Activated CD4-positive, alpha-beta T cell treated with anti-CD3 and anti-CD28 coated beads for 36 hours (primary cell): Measurements from ENCODE around the gene ATP13A1. TPM values are rescaled to one million over a fixed set of nuclear protein-coding genes. Genes with fewer than 3 reads are reported as not detected.
"Not testable (repeated sequence)": the region's sequence is repeated elsewhere in the genome, so short reads cannot be mapped to it uniquely, and the experiment has no call there.

Experiments used
- ATAC-seq: fragments of 200-7000 bp; cut with Tn5 transposase; one replicate; pipeline ENCODE4 v1.10.0; 2021; ENCODE audit warnings: mild to moderate bottlenecking, moderate library complexity
- CTCF ChIA-PET: fragments of 350-600 bp; sonication (Branson Sonifier 250); formaldehyde crosslinking; loops from one replicate; lab custom pipeline; 2021; ENCODE audit warnings: antibody characterized with exemption; lab: Charles Lee
- POLR2A ChIA-PET: fragments of 350-600 bp; sonication (Branson Sonifier 250); formaldehyde crosslinking; loops from one replicate; lab custom pipeline; 2021; ENCODE audit warnings: antibody characterized with exemption, inconsistent platforms; lab: Charles Lee
- DNase-seq: peaks from one replicate; pipeline ENCODE4 v3.0.0-alpha.2; 2020
- H3K27ac Mint-ChIP-seq: one replicate; pipeline ENCODE4 v1.8.0; 2021; ENCODE audit warnings: mixed read lengths
- H3K27me3 Mint-ChIP-seq: one replicate; pipeline ENCODE4 v1.8.0; 2021; ENCODE audit warnings: mixed read lengths
- H3K36me3 Mint-ChIP-seq: one replicate; pipeline ENCODE4 v1.8.0; 2021; ENCODE audit warnings: low read depth, mixed read lengths
- H3K4me1 Mint-ChIP-seq: one replicate; pipeline ENCODE4 v1.8.0; 2021; ENCODE audit warnings: mixed read lengths
- H3K4me3 Mint-ChIP-seq: one replicate; pipeline ENCODE4 v1.8.0; 2021; ENCODE audit warnings: mild to moderate bottlenecking, moderate library complexity, mixed read lengths
- H3K9me3 Mint-ChIP-seq: one replicate; pipeline ENCODE4 v1.8.0; 2021; ENCODE audit warnings: low read depth, mixed read lengths
- intact Hi-C, 2 experiments: fragments of 100-400 bp; cut with DNase I in 1 of 2; cut with micrococcal nuclease in 1 of 2; formaldehyde crosslinking; loops; one replicate each; pipeline versions ENCODE4 v1.14.2 to v1.15.1; 2022 to 2024; cut with DNase I, micrococcal nuclease
- total RNA-seq, 2 experiments: library from RNA; stranded (reverse); gene quantifications; one replicate each; pipeline ENCODE4 v1.2.3, GENCODE V29; 2021

ATP13A1 gene
- total RNA-seq, 2 experiments from 2014 or later, result 61.8 to 71.2 TPM

DNA sequence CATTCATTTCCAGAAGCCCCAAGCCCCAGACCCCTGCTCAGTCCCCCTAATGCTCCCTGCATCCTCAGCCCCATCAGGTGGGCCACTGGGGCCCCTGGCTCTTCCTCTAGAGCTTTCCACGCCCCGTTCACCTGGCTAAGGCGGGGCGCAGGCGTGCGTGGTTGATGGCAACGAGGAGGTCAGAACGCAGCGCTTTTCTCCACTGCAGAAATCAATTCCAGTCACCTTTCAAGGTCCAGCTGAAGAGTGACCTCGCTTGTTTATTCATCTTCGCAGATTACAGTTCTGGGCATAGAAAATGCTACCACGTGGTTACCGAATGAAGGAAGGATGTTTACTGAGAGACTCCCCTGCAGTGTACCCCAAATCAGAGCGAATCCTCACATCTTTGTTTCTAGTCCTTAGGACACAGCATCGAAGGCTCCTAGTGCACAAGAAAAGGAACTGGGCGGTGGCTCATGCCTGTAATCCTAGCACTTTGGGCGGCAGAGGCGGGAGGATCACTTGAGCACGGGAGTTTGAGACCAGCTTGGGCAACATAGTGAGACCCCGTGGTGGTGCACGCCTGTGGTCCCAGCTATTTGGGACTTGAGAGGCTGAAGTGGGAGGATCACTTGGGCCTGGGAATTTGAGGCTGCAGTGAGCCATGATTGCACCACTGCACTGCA is 44.2 kb downstream of the ATP13A1 start:
- Mint-ChIP-seq H3K4me3 (peak overlapping the region; percentile 91), H3K27me3 (no peaks in the 10 kb centered on the region), H3K27ac (peak overlapping the region; percentile 56), H3K4me1 (peaks cover 41% of the 10 kb centered on the region), H3K36me3 (peaks cover 1% of the 10 kb centered on the region), H3K9me3 (no peaks in the 10 kb centered on the region)
- intact Hi-C loops, result loop anchor here (2.0 kb wide), 2 partner anchors 21 to 79 kb away; no protein-coding TSS in a partner anchor
- no peak for ATAC-seq
- CTCF ChIA-PET, result interaction anchor here (0.6 to 1.5 kb wide), 3 partner anchors 14 to 108 kb away, joined by 3 read pairs; no protein-coding TSS in a partner anchor
- POLR2A ChIA-PET, result interaction anchor here (0.6 kb wide), 1 partner anchor 11 kb away, joined by 4 read pairs; no protein-coding TSS in a partner anchor
- DNase-seq, result no peak

DNA sequence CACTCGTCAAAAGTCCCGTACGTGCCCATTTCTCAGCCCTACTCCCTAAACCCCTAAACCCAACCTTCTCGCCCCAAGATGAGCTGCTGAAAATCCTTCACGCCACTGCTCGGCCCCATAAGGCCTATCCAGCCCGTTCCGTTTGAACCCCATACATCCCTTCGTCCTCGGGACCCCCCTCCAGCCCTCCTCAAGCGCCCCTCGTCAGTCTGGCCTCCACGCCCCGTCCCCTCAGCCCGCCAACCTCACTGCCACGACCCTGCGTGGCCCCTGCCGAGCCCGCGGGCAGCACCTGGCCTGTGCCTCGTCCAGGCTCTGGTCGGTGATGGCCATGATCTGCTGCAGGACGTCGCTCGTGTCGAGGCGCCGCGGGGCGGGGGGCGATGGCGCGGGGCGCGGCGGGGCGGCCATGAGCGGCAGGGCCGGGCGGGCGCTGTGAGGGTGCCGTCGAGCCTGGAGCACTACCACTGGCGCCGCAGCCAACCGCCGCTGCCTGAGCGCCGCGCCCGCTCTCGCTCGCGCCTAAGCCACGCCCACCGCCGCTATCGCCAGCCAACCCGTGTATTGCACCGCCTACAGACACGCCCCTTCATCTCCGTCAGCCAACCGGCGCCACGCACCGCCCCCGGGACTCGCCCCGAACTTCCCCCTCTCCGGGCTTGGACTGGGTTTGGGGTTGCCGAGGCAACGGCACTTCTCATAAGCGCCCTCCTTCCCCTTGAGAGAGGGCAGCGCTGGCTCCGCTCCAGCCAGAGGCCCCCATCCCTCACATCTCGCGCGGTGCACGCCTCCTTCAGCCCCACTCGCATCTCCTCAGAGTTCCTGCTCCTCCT is 45.0 kb downstream of the ATP13A1 start, which contains the start of gene PBX4:
PBX4 (minus strand) TSS at position 469 of the 833 bp plus-strand sequence; CDS start at position 411, 58 bp downstream.
- ATAC-seq (peak; percentile 93), DNase-seq (peak; percentile 99)
- peak within 1 kb of the TSS; percentile 91 for H3K4me3 Mint-ChIP-seq
- peaks cover 46% of the 10 kb centered on the region for H3K4me1 Mint-ChIP-seq
- H3K27ac Mint-ChIP-seq, result peak within 1 kb of the TSS; percentile 90
- H3K9me3 Mint-ChIP-seq, result no peaks in the 10 kb centered on the region
- intact Hi-C loops, result loop anchor here (1.0 to 2.0 kb wide), 8 partner anchors 20 to 213 kb away; partner anchors contain the start of genes GMIP (in 2 of the 2), ATP13A1 (in 1 of the 2) and GATAD2A (in 1 of the 2)
- POLR2A ChIA-PET, result interaction anchor here (0.6 kb wide), 1 partner anchor 11 kb away, joined by 4 read pairs; no protein-coding TSS in a partner anchor
- CTCF ChIA-PET, result interaction anchor here (1.5 kb wide), 1 partner anchor 13 kb away, joined by 3 read pairs; no protein-coding TSS in a partner anchor
- H3K27me3 Mint-ChIP-seq, result no peaks in the 10 kb centered on the region
- H3K36me3 Mint-ChIP-seq, result peaks cover 5% of the 10 kb centered on the region

- CTCF ChIA-PET, result interaction anchor here (2.0 to 2.4 kb wide), 2 partner anchors 10 to 13 kb away, joined by 6 to 7 read pairs; no protein-coding TSS in a partner anchor
- intact Hi-C loops, result no loop called here
- peaks cover 59% of the 10 kb centered on the region for H3K4me1 Mint-ChIP-seq
Measured at GRCh38 chr19:19615086-19615485, 48.4 kb downstream of the ATP13A1 start.

DNA sequence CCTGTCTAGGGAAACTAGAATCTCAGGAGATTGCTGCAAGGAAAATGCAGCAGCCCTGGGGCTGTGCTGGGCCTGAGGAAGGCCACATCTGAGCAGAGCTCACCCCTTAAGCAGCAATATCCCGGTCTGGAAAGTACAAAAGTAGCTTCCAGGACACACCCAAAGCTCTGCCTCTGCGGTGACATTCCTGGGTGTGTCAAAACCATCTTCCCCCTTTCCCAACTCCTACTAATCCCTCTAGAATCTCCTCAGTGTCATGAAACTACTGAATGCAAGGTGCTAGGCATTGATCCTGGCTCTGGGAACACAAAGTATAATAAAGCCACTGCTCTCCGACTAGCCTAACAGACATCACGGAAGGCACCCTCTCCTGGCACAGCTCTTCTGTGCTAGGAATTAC is 50.0 kb downstream of the ATP13A1 start:
- Mint-ChIP-seq H3K4me1 (peaks cover 58% of the 10 kb centered on the region), H3K4me3 (no peak overlapping the region)

More at GRCh38 chr19:19615086-19615485, 48.4 kb downstream of the ATP13A1 start:
- DNase-seq (peak; percentile 70), ATAC-seq (peak; percentile 56)
- peak overlapping the region; percentile 87 for H3K27ac Mint-ChIP-seq
- POLR2A ChIA-PET, result interaction anchor here (0.6 to 1.0 kb wide), 3 partner anchors 9 to 936 kb away, joined by 3 to 8 read pairs (median 3); no protein-coding TSS in a partner anchor
- H3K36me3 Mint-ChIP-seq, result peaks cover 11% of the 10 kb centered on the region
- no peaks in the 10 kb centered on the region for H3K9me3 Mint-ChIP-seq
- H3K4me3 Mint-ChIP-seq, result peak overlapping the region; percentile 22
- no peaks in the 10 kb centered on the region for H3K27me3 Mint-ChIP-seq

GRCh38 chr19:19610376-19611202 is 52.9 kb downstream of the ATP13A1 start:
- peaks cover 53% of the 10 kb centered on the region for H3K4me1 Mint-ChIP-seq
- peaks cover 28% of the 10 kb centered on the region for H3K36me3 Mint-ChIP-seq
- no peak for ATAC-seq
- intact Hi-C loops, result no loop called here
- H3K27ac Mint-ChIP-seq, result no peak overlapping the region
- no peak overlapping the region for H3K4me3 Mint-ChIP-seq
- CTCF ChIA-PET, result interaction anchor here (0.7 to 1.1 kb wide), 5 partner anchors 9 to 72 kb away, joined by 3 read pairs; no protein-coding TSS in a partner anchor
- no peaks in the 10 kb centered on the region for H3K9me3 Mint-ChIP-seq
- H3K27me3 Mint-ChIP-seq, result no peaks in the 10 kb centered on the region
- no peak for DNase-seq
- POLR2A ChIA-PET, result no interaction called here

More for the DNA sequence above, 50.0 kb downstream of the ATP13A1 start:
- Mint-ChIP-seq H3K36me3 (peaks cover 19% of the 10 kb centered on the region), H3K27me3 (no peaks in the 10 kb centered on the region), H3K27ac (no peak overlapping the region), H3K9me3 (no peaks in the 10 kb centered on the region)
- DNase-seq (no peak), ATAC-seq (no peak)
- intact Hi-C loops, result no loop called here
- CTCF ChIA-PET, result interaction anchor here (0.8 to 2.4 kb wide), 3 partner anchors 8 to 60 kb away, joined by 3 to 7 read pairs (median 4); no protein-coding TSS in a partner anchor
- POLR2A ChIA-PET, result no interaction called here

GRCh38 chr19:19606686-19607085 is 56.8 kb downstream of the ATP13A1 start:
- ATAC-seq, H3K9me3 Mint-ChIP-seq, DNase-seq, H3K27me3 Mint-ChIP-seq, H3K4me3 Mint-ChIP-seq: not testable (repeated sequence)
- intact Hi-C loops, result loop anchor here (1.0 kb wide), 1 partner anchor 8 kb away; no protein-coding TSS in a partner anchor
- Mint-ChIP-seq H3K36me3 (peaks cover 21% of the 10 kb centered on the region), H3K27ac (peak overlapping the region; percentile 74), H3K4me1 (peaks cover 57% of the 10 kb centered on the region)
- POLR2A ChIA-PET, result interaction anchor here (0.6 kb wide), 1 partner anchor 9 kb away, joined by 3 read pairs; no protein-coding TSS in a partner anchor
- CTCF ChIA-PET, result interaction anchor here (0.7 to 1.2 kb wide), 4 partner anchors 10 to 56 kb away, joined by 3 to 4 read pairs (median 3); no protein-coding TSS in a partner anchor

DNA sequence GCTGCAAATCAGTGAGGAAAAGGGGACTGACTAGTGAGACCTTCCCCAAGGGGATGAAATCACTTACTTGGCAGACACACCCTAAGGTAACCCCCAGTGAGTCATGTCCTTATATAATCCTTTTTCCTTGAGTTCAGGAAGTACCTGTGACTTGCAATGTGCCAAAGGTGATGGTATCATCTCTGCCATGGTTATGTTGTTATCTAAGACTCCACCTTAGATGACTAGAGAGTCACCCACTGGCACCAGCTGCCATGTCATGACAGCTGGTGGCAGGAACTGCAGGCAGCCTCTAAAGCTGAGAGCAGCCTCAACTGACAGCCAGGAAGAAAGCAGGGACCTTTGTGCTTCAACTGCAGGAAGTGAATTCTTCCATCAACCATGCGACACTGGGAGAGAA is 57.5 kb downstream of the ATP13A1 start:
- Mint-ChIP-seq H3K27me3 (no peaks in the 10 kb centered on the region), H3K4me3 (peak overlapping the region; percentile 11), H3K9me3 (no peaks in the 10 kb centered on the region), H3K27ac (peak overlapping the region; percentile 74), H3K4me1 (peaks cover 62% of the 10 kb centered on the region), H3K36me3 (peaks cover 27% of the 10 kb centered on the region)
- POLR2A ChIA-PET, result interaction anchor here (0.6 to 0.8 kb wide), 2 partner anchors 9 to 90 kb away, joined by 3 to 6 read pairs; partner anchors contain the start of gene NDUFA13
- peak; percentile 83 for ATAC-seq
- DNase-seq, result peak; percentile 68
- CTCF ChIA-PET, result interaction anchor here (0.6 to 2.1 kb wide), 6 partner anchors 9 to 53 kb away, joined by 3 to 7 read pairs (median 4); partner anchors contain the start of gene PBX4
- intact Hi-C loops, result loop anchor here (1.0 kb wide), 1 partner anchor 8 kb away; no protein-coding TSS in a partner anchor

DNA sequence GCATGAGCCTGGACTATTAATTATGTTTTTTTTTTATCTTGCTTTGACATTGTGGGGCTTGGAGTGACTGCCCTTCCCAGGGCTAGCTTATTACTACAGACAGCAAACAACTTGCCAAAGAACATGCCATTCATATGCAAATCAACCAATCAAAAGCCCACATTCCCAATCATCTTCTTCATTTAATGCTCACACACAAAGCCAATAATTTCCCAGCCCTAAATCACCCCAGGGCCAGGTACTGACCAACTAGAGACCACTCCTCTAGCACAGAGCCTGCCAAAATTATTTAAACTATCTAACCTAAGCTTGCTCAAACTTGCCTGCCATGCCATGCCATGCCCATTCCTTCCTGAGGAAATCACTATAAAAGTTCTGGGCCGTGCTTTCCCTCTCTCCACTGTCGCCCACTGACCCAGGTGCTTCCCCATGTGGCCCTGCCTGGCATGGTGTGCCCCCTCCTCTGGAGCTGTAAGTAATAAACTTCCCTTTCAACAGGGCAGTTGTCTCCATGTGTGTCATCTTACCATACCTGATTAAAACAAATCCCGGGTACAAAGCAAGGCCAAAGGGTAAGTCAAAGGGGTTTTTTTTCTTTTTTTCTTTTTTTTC is 60.7 kb downstream of the ATP13A1 start:
- CTCF ChIA-PET, result interaction anchor here (0.5 to 2.6 kb wide), 10 partner anchors 9 to 49 kb away, joined by 3 to 11 read pairs (median 4); no protein-coding TSS in a partner anchor
- Mint-ChIP-seq H3K9me3 (no peaks in the 10 kb centered on the region), H3K27me3 (no peaks in the 10 kb centered on the region), H3K36me3 (peaks cover 18% of the 10 kb centered on the region), H3K4me3 (no peak overlapping the region), H3K4me1 (peaks cover 75% of the 10 kb centered on the region), H3K27ac (peak overlapping the region; percentile 91)
- POLR2A ChIA-PET, result interaction anchor here (0.7 to 1.0 kb wide), 4 partner anchors 14 to 449 kb away, joined by 3 to 8 read pairs (median 3); no protein-coding TSS in a partner anchor
- DNase-seq, result no peak
- ATAC-seq, result no peak
- intact Hi-C loops, result no loop called here

GRCh38 chr19:19602136-19602712 is 61.3 kb downstream of the ATP13A1 start:
- H3K36me3 Mint-ChIP-seq, result peaks cover 22% of the 10 kb centered on the region
- H3K4me1 Mint-ChIP-seq, result peaks cover 79% of the 10 kb centered on the region
- H3K27ac Mint-ChIP-seq, result peak overlapping the region; percentile 91
- H3K9me3 Mint-ChIP-seq, result no peaks in the 10 kb centered on the region
- CTCF ChIA-PET, result interaction anchor here (0.5 to 2.6 kb wide), 10 partner anchors 8 to 48 kb away, joined by 3 to 11 read pairs (median 4); no protein-coding TSS in a partner anchor
- intact Hi-C loops, result no loop called here
- no peaks in the 10 kb centered on the region for H3K27me3 Mint-ChIP-seq
- H3K4me3 Mint-ChIP-seq, result peak overlapping the region; percentile 5
- ATAC-seq, result no peak
- POLR2A ChIA-PET, result interaction anchor here (0.7 to 1.1 kb wide), 6 partner anchors 14 to 450 kb away, joined by 3 to 8 read pairs (median 3); no protein-coding TSS in a partner anchor
- DNase-seq, result peak; percentile 43
